ENCODE measurements around the gene ADARB1.

ADARB1 gene

DNA sequence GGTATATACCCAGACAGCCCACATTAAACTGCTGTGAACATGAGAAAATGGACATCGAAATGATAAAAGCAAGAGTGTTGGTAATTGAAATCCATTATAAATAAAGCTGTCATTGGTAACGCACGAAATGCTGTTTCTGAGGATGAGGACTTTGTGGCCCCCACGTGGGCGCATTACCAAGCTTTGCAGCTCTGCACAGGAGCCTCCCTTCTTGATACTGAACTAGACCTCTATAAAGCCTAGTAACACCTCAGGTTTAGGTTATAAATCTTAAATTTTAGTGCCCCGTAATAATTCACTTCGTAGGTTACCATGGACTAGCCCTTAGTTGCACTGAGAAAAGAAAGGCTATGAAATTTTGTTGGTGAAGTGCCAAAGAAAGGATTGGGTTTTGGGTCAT lies 45.4 kb downstream of the ADARB1 start:
- no peaks in the 10 kb centered on the region for H3K9me2 ChIP-seq (ENCODE audit: low read depth, low read length)
- no peaks in the 10 kb centered on the region for H3K36me3 ChIP-seq (ENCODE audit: insufficient read depth, low read length)
- TF ChIP-seq, protein P1, sequence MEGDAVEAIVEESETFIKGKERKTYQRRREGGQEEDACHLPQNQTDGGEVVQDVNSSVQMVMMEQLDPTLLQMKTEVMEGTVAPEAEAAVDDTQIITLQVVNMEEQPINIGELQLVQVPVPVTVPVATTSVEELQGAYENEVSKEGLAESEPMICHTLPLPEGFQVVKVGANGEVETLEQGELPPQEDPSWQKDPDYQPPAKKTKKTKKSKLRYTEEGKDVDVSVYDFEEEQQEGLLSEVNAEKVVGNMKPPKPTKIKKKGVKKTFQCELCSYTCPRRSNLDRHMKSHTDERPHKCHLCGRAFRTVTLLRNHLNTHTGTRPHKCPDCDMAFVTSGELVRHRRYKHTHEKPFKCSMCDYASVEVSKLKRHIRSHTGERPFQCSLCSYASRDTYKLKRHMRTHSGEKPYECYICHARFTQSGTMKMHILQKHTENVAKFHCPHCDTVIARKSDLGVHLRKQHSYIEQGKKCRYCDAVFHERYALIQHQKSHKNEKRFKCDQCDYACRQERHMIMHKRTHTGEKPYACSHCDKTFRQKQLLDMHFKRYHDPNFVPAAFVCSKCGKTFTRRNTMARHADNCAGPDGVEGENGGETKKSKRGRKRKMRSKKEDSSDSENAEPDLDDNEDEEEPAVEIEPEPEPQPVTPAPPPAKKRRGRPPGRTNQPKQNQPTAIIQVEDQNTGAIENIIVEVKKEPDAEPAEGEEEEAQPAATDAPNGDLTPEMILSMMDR (IDR thresholded peaks at IDR 0.05; ENCODE audit: low read length), result no peak
- H3K4me1 ChIP-seq (ENCODE audit: insufficient read depth, low read length, severe bottlenecking), result no peaks in the 10 kb centered on the region
- no peak overlapping the region for H3K27ac ChIP-seq (ENCODE audit: low read depth, low read length, poor library complexity, severe bottlenecking)
- no peak overlapping the region for H3K9ac ChIP-seq (ENCODE audit: low read length)
- no peaks in the 10 kb centered on the region for H4K20me1 ChIP-seq (ENCODE audit: insufficient read depth, low read length)
- H3K4me2 ChIP-seq (ENCODE audit: low read length), result no peak overlapping the region
- no peaks in the 10 kb centered on the region for H3F3A ChIP-seq (ENCODE audit: insufficient read depth, low read length)
- H3K79me2 ChIP-seq (ENCODE audit: insufficient read depth, low read length), result no peaks in the 10 kb centered on the region
- 0 out of 2 replicates have a peak, but pooled peaks cover 2% of the 10 kb centered on the region for H3K27me3 ChIP-seq (ENCODE audit: insufficient read depth, low read length)
- H2AFZ ChIP-seq (ENCODE audit: low read length), result no peak overlapping the region
- H3K4me3 ChIP-seq (ENCODE audit: low read depth, low read length, poor library complexity, severe bottlenecking), result no peak overlapping the region
- no peaks in the 10 kb centered on the region for H3K9me3 ChIP-seq (ENCODE audit: low read length)

DNA sequence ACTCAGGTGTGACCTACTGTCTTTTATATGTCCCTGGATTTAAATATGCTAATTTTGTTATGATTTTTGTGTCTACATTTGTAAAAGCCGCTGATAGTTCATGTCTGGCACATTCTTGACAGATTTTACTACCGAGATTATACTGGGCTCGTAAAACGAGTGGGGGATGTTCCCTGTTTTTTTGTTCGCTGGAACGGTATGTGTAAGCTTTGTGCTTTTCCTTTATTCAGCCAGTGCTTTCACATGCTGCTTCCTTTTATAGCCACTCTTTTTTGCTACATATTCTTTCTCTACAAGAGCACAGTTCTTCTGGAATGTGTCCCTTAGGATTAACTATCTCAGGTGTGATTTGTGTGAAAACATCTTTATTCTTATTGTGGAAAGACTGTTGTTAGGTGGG lies 46.6 kb downstream of the ADARB1 start:
- Histone ChIP-seq H3K9me2 (ENCODE audit: low read depth, low read length) (no peaks in the 10 kb centered on the region), H3K9me3 (ENCODE audit: low read length) (no peaks in the 10 kb centered on the region), H3F3A (ENCODE audit: insufficient read depth, low read length) (no peaks in the 10 kb centered on the region), H3K27me3 (ENCODE audit: insufficient read depth, low read length) (no peaks in the 10 kb centered on the region), H3K27ac (ENCODE audit: low read depth, low read length, poor library complexity, severe bottlenecking) (no peak overlapping the region), H3K9ac (ENCODE audit: low read length) (no peak overlapping the region), H4K20me1 (ENCODE audit: insufficient read depth, low read length) (no peaks in the 10 kb centered on the region), H3K4me2 (ENCODE audit: low read length) (no peak overlapping the region), H2AFZ (ENCODE audit: low read length) (no peak overlapping the region), H3K79me2 (ENCODE audit: insufficient read depth, low read length) (no peaks in the 10 kb centered on the region), H3K4me1 (ENCODE audit: insufficient read depth, low read length, severe bottlenecking) (no peaks in the 10 kb centered on the region), H3K36me3 (ENCODE audit: insufficient read depth, low read length) (no peaks in the 10 kb centered on the region), H3K4me3 (ENCODE audit: low read depth, low read length, poor library complexity, severe bottlenecking) (no peak overlapping the region)
- no peak for TF ChIP-seq EZH2 (IDR thresholded peaks at IDR 0.05; ENCODE audit: borderline replicate concordance, low read length)
- TF ChIP-seq, protein P1 (IDR thresholded peaks at IDR 0.05; ENCODE audit: low read length), result no peak

DNA sequence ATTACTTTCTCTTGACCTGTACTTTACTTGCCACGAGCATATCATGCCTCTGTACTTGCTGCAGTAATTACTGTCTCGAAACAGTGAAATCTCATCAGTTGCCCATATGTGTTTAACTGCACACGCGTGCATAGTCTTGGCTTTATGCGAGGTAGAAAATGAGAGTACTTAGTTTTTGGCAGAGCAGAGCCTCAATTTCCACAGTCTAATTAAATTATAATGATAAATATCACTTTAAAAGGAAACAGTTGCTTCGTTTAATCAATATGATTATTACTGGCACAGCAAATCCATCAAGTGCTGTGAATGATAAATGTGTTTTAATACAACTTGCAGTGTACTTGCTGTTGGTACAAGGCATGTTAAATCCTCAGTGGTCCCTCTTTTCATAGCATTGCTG lies 47.6 kb downstream of the ADARB1 start:
- Histone ChIP-seq H3K36me3 (ENCODE audit: insufficient read depth, low read length) (no peaks in the 10 kb centered on the region), H3K9me3 (ENCODE audit: low read length) (no peaks in the 10 kb centered on the region), H3K79me2 (ENCODE audit: insufficient read depth, low read length) (no peaks in the 10 kb centered on the region), H3K27me3 (ENCODE audit: insufficient read depth, low read length) (no peaks in the 10 kb centered on the region), H3K9me2 (ENCODE audit: low read depth, low read length) (no peaks in the 10 kb centered on the region), H3K27ac (ENCODE audit: low read depth, low read length, poor library complexity, severe bottlenecking) (no peak overlapping the region), H3K9ac (ENCODE audit: low read length) (no peak overlapping the region), H3K4me3 (ENCODE audit: low read depth, low read length, poor library complexity, severe bottlenecking) (no peak overlapping the region), H3K4me2 (ENCODE audit: low read length) (no peak overlapping the region), H2AFZ (ENCODE audit: low read length) (no peak overlapping the region), H3K4me1 (ENCODE audit: insufficient read depth, low read length, severe bottlenecking) (no peaks in the 10 kb centered on the region), H4K20me1 (ENCODE audit: insufficient read depth, low read length) (no peaks in the 10 kb centered on the region), H3F3A (ENCODE audit: insufficient read depth, low read length) (no peaks in the 10 kb centered on the region)
- TF ChIP-seq, protein P1 (IDR thresholded peaks at IDR 0.05; ENCODE audit: low read length), result no peak
- no peak for TF ChIP-seq EZH2 (IDR thresholded peaks at IDR 0.05; ENCODE audit: borderline replicate concordance, low read length)

All from OCI-LY1 (cell line).